HG02973 (cell line): ENCODE results near the gene SDR9C7.
"Not testable (repeated sequence)": the region's sequence is repeated elsewhere in the genome, so short reads cannot be mapped to it uniquely, and the experiment has no call there.

ENCODE experiments used
- ATAC-seq: cut with Tn5 transposase; IDR thresholded peaks from one replicate; pipeline ENCODE4 v1.9.1; 2021; ENCODE audit warnings: moderate library complexity; ENCODE audit not compliant: unreplicated experiment

SDR9C7 gene

DNA sequence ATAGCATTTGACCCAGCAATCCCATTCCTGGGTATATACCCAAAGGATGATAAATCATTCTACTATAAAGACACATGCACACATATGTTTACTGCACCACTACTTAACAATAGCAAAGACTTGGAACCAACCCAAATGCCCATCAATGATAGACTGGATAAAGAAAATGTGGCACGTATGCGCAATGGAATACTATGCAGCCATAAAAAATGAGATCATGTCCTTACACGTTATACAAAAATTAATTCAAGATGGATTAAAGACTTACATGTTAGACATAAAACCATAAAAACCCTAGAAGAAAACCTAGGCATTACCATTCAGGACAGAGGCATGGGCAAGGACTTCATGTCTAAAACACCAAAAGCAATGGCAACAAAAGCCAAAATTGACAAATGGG is 16.1 kb downstream of the SDR9C7 start:
- ATAC-seq = not testable (repeated sequence)

DNA sequence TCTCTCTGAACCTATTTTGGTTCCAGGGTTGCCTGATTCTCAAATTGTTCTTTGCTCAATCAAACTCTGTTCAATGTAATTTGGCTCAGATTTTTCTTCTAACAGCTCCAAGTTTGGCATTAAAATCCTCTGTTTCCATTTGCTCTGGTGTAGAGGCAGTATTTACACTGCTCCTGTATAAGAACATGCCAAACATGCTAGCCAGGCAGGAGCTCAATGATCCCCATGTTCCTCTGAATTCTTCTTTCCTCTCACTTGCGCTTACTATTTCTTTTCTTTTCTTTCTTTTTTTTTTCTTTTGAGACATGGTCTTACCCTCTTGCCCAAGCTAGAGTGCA is 17.2 kb downstream of the SDR9C7 start:
- ATAC-seq = no peak

DNA sequence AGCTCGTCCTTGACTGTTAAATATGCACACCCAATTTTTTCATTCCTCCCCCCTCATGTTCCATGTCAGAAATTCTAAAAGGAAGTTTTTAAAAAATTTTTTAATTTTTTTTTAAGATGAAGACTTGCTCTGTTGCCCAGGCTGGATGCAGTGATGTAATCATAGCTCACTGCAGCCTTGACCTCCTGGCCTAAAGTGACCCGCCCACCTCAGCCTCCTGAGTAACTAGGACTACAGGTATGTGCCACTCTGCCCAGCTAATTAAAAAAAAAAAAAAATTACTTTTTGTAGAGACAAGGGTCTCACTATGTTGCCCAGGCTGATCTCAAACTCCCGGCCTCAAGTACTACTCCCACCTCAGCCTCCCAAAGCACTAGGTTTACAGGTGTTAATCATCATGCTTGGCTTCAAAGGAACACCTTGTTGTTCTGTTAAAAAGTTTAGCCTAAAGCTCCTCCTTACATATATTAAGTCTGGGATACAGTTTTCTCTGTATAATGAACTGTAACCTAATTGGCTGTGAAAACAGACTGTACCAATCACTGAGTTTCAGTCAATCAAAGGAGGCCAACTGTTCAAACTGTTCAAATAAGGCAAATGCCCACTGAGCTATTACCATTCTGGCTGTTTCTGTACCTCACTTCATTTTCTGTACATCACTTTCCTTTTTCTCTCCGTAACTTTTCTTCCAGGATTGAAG is 17.8 kb downstream of the SDR9C7 start:
- no peak for ATAC-seq

DNA sequence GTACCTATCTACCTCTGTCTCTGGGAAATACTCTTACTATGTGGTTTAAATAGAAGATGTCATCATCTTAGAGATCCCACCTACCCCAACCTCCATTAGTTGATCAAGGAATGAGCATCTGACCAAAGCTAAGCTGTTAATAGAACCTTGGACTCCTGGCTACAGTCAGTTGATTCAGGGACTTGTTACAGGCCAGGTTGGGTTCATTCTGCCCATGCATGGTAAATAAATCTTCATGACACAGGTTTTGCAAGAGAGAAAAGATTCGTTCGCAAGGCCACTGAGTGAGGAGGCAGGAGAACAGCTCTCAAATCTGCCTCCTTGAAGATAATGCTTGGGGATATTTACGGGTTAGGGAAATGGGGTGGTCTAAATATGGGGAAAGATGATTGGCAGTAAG is 19.5 kb downstream of the SDR9C7 start:
- no peak for ATAC-seq

DNA sequence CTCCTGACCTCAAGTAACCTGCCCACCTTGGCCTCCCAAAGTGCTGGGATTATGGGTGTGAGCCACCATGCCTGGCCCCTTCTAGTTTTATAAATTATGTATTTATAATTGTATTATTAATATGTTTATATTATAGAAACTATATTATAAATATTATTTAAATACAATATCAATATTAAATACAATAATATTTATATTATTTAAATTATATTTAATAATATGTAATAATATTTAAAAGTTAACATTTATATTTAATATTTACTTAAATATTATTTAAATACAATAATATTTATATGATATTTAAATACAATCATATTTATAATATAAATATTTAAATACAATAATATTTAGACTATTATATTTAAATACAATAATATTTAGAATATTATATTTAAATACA is 20.0 kb downstream of the SDR9C7 start:
- ATAC-seq = no peak

DNA sequence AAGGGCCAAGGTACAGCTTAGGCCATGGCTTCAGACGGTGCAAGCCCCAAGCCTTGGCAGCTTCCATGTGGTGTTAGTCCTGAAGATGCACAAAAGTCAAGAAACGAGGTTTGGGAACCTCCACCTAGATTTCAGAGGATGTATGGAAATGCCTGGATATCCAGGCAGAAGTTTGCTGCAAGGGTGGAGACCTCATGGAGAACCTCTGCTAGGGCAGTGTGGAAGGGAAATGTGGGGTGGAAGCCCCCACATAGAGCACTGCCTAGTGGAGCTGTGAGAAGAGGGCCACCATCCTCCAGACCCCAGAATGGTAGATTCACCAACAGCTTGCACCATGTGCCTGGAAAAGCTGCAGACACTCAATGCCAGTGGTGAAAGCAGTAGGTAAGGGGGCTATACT is 24.8 kb downstream of the SDR9C7 start:
- ATAC-seq = not testable (repeated sequence)

DNA sequence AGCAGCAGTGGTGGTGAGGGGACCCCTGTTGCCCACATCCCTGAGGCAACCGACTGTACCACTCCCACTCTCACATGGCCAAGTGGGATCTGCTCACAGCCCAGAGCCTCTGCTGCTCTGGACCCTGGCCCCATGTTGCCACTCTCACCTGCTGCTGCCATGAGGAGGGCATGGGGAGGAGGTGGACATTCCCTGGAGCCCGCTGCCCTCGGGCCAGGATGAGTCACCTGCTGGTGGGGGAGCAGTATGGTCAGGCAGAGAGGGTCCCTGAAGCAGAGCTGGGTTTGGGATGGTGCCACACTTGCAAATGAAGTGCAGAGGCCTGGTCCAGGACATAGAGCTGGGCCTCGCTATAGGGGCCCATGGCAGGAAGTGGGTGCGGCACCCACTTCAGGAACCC is 26.1 kb downstream of the SDR9C7 start:
- ATAC-seq = no peak

DNA sequence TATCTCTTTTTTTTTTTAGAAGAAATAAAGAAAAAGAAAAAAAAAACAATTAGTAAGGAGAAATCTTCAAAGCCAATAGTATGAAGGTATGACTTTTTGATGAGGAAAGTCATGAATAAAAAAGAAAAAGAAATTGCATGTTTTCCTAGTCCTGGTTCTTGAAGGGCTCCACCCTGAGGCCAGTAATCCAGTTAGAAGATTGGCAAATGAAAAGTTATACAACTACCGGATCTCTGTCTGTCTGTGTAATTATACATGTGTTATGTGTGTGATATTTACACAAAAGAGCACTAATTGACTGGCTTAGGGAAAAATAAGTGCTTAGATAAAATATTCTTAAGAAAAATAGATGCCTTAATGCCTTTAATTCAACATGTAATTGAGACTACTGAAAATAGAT is 28.4 kb downstream of the SDR9C7 start:
- no peak for ATAC-seq

DNA sequence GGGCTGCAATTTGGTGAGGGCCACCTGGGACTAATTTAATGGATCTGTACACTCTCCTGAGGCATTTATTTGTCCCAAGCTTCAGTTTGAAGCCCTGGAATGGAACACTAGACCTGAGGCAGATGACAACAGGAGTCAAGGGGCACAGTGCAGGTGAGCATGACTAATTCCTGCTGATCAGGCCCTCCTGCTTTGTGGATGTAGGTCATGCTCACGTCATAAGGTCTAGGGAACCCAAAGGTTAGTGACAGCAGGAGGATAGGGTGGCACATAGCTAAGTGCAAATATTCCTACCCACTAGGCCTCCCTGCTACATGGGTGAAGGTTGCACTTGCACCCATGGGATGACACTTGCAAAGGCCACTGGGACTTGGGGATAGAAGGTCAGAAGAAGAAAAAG is 30.8 kb downstream of the SDR9C7 start:
- no peak for ATAC-seq

DNA sequence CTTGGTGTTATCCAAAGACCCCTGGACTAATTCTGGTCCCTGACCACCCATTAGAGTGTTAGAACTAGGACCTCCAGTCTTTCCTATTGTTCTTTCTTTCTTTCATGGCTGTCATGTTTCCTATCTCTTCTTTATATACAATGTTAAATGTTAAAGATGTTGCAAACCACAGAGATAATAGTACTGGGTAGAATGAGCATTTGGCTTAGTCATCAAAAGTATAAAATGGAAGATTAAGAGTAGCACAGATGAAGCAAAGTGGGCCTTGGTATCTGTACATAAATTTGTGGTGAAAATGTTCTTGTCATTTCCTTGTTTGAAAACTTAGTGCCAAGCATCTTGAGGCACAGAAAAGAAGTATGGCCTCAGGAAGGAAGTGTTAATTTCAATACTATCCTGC is 32.9 kb downstream of the SDR9C7 start:
- not testable (repeated sequence) for ATAC-seq

DNA sequence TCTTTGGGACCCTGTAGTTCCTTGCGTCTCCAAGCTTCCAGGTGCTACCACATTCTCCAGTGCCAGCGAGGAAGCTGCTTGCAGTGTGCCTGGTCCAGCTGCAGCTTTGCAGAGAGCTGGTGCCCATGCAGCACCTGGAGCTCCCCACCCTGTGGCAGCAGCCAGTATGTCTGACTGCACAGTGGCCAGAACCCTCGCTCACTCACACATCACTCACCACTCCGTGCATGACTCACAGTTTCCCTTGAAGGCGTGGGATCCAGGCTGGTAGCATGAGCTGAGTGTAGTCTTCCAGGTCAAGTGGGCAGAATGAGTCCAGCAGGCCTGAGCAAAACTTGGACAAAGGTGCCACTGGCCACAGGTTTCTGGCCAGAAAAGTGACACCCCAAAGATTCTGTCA is 33.6 kb downstream of the SDR9C7 start:
- no peak for ATAC-seq

DNA sequence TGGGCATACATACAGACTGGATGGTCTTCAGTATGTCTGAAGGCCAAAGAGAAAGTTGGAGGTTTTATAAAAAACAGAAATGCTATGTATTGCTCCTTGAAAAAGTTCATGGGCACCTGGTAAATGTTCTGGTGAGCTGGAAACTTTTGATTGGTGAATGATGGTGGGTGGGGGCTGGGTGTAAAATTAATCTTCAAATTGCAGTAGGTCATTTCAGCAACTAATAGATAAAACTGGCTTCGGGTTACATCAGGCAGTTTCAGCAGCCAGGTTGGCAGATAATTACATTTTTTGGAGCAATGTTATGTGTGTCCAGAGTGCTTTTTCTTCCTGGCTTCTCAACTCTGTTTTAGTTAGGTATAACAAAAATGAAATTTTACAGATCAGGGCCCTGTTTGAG is 35.3 kb downstream of the SDR9C7 start:
- no peak for ATAC-seq

DNA sequence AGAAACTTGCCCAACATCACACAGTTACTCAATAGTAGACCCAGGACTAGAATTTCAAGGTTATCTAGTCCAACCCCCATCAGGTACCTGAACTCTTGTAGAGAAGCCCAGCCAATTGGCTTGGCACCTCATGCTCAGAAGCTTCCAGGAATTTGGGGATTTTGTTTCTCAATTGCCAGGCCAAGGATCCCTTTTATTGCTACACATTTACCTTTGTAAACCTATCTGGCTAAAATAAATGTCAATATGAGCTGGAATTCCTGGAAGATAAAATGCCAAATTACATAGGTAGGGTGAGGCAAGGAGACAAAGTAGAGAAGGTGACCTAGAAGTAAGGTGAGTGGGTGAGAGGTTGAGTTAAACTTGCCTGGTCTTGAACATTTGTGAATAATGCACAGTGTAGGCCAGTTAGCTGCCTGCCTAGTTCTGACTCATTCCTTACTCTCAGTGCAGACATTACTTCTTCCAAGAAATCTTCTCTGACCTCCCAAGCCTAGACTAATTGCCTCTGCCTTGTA is 36.3 kb downstream of the SDR9C7 start:
- no peak for ATAC-seq

DNA sequence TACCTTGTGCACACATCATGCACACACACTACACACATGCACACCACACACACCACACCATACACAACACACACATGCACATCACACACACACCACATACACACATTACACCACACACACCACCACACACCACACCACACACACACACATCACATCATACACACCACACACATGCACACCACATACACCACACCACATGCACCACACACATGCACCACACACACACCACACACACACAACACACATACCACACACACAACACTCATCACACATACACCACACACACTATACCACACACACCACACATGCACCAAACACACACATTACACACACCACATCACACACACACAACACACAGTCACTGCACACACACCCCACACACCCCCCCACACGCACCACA is 38.1 kb downstream of the SDR9C7 start:
- ATAC-seq = no peak

DNA sequence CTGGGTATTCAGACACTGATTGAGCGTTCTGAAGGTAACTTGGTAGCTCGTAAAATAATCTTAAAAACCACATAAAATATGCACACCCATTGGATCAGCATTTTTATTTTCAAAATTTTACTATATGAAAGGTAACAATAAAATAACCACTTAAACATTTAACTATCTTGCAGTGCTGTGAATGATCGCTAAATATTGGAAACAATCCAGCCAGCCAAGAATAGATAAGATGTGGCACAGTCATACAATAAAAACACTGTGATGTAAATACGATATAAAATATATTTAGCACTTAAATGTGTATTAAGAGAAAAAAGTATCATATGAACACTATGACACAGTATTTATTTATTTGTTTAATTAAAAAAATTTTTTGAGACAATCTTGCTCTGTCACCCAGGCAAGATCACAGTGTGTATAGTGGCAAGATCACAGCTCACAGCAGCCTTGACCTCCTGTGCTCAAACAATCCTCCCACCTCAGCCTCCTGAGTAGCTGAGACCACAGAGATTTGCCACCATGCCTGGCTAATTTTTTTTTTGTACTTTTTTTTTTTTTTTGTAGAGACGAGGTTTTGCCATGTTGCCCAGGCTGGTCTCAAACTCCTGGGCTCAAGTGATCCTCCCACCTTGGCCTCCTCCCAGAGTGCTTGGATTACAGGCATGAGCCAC is 39.4 kb downstream of the SDR9C7 start:
- no peak for ATAC-seq

DNA sequence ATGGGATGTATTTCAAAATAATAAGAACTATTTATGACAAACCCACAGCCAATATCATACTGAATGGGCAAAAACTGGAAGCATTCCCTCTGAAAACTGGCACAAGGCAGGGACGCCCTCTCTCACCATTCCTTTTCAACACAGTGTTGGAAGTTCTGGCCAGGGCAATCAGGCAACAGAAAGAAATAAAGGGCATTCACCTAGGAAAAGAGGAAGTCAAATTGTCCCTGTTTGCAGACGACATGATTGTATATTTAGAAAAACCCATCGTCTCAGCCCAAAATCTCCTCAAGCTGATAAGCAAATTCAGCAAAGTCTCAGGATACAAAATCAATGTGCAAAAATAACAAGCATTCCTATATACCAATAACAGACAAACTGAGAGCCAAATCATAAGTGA is 42.3 kb downstream of the SDR9C7 start:
- not testable (repeated sequence) for ATAC-seq

DNA sequence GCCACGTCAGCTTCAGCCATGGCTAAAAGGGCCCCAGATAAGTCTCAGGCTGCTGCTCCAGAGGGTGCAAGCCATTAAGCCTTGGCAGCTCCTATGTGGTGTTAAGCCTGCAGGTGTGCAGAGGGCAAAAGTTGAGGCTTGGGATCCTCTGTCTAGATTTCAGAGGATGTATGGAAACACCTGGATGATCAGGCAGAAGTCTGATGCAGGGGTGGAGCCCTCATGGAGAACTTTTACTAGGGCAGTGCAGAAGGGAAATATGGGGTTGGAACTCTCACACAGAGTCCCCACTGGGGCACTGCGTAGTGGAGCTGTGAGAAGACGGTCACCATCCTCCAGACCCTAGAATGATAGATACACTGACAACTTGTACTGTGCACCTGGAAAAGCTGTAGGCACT is 47.9 kb downstream of the SDR9C7 start:
- ATAC-seq = no peak

DNA sequence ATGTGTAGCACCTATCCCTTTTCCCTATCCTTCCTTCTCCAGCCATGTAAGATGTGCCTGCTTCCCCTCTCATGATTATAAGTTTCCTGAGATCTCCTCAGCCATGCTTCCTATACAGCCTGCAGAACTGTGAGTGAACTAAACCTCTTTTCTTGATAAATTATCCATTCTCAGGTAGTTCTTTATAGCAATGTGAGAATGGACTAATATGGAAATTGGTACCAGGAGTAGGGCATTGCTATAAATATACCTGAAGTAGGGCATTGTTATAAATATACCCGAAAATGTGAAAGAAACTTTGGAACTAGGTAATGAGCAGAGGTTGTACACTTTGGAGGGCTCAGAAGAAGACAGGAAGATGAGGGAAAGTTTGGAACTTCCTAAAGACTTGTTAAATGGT is 48.9 kb downstream of the SDR9C7 start:
- ATAC-seq = no peak

DNA sequence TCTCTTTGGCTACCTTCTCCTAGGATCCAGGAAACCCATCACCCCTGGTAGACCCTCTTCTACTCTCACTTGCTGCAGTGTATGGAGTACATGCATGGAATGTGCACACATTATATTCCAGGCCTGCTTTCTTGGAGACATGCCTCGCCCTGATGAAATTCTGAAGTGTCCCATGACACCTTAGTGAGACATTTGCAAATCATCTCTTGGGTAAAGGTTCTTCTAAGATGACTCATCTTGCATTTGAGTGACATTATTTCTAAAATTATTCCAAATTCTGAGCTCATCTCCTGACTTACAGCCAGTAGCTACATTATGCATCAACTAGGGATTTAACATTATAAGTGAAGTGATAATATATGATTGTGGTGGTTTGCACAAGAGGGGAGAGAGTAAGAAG is 49.8 kb downstream of the SDR9C7 start:
- no peak for ATAC-seq

DNA sequence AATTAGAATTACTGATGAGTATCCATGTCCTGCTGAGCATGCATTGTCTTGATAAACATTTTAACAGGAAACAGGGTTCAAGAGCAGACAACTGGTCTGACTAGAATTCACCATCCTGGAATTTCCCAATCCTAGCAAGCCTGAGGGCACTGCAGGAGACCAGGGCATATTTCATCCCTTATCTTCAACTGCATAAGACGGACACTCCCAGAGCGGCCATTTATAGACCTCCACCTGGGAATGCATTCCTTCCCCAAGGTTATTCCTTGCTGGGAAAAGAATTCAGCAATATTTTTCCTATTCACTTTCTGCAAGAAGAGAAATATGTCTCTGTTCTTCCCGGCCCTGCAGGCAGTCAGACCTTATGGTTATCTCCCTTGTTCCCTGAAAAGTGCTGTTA is 51.8 kb downstream of the SDR9C7 start:
- not testable (repeated sequence) for ATAC-seq

DNA sequence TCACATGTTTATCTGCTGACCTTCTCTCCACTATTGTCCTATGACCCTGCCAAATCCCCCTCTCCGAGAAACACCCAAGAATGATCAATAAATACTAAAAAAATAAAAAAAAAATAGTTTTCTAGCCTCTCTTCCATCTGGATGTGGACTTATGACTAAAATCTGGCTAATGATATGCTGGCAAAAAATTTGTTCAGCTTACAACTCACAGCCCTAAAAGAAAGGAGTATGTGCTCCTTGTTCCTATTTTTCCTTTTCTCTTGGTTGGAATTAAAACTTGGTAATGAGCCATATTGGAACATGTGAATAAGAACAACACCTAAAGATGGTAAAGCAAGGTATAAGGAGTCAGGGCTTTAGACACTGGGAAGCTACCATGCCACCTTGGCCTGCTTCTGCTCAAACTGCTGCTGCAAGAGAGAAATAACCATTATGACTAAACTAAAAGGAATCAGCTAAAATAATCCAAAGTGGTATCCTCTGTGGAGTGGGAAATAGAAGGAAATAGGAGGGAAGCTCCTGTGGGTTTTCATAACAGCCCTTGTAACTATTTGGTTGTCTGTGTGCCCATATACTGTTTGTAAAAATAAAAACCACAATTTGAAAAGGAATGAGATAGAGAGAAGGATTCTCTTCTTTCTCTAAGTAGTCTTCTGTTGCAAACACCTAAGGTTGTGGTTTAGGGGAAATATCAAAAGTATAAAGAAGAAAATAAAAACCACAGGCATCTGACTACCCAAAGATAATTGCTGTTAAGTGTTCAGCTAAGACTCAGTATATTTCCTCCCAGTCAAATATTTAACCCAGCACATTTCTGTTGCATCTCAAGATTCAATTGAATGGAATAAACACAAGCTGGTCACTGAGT is 53.8 kb downstream of the SDR9C7 start:
- ATAC-seq = no peak
